Activated T-cell treated with anti-CD3 and anti-CD28 coated beads, Interleukin-2, amount 50 U/mL, for 72 hours (primary cell): ENCODE data around the gene DBNDD1. TPM values are rescaled to one million over a fixed set of nuclear protein-coding genes. Genes with fewer than 3 reads are reported as not detected.

Source experiments
- ATAC-seq, 2 donors: fragments of 150-1000 bp; cut with Tn5 transposase; replicated peaks in 1 of 2; 2 replicates each; pipeline ENCODE4 v1.10.0; 2021; ENCODE audit warnings: moderate library complexity in 2 of 2, mild to moderate bottlenecking in 1 of 2
- DNase-seq, 2 donors: peaks; one replicate each; pipeline ENCODE4 v3.0.0; 2021 to 2022; ENCODE audit warnings: mixed read lengths in 1 of 2
- H3K27ac Mint-ChIP-seq: one replicate; pipeline ENCODE4 v1.8.0; 2022; ENCODE audit warnings: mild to moderate bottlenecking, moderate library complexity, mixed read lengths
- H3K27me3 Mint-ChIP-seq: one replicate; pipeline ENCODE4 v1.8.0; 2022; ENCODE audit warnings: low read depth, mixed read lengths
- H3K36me3 Mint-ChIP-seq, 2 donors: one replicate each; pipeline ENCODE4 v1.8.0; 2022; ENCODE audit warnings: mixed read lengths in 2 of 2, mild to moderate bottlenecking in 1 of 2; ENCODE audit not compliant: insufficient read depth in 2 of 2
- H3K4me1 Mint-ChIP-seq: one replicate; pipeline ENCODE4 v1.8.0; 2022; ENCODE audit warnings: low read depth, mixed read lengths
- H3K4me3 Mint-ChIP-seq, 2 donors: one replicate each; pipeline ENCODE4 v1.8.0; 2022; ENCODE audit warnings: mild to moderate bottlenecking in 2 of 2, mixed read lengths in 2 of 2, moderate library complexity in 2 of 2
- H3K9me3 Mint-ChIP-seq, 2 donors: one replicate each; pipeline ENCODE4 v1.8.0; 2022; ENCODE audit warnings: mixed read lengths in 2 of 2
- total RNA-seq, 2 donors: library from RNA; stranded (reverse); gene quantifications; one replicate each; pipeline ENCODE4 v1.2.3, GENCODE V29; 2022

Gene DBNDD1
- total RNA-seq, 2 donors from 2014 or later: 0.70 to 1.4 TPM

GRCh38 chr16:90031931-90032673 lies 12.8 kb upstream of the DBNDD1 start:
- ATAC-seq (no peak), DNase-seq (no peak)
- Mint-ChIP-seq H3K27me3 (no peaks in the 10 kb centered on the region), H3K4me1 (no peaks in the 10 kb centered on the region), H3K36me3 (peaks cover 10 to 11% of the 10 kb centered on the region in 2 donors), H3K9me3 (peaks cover 4 to 5% of the 10 kb centered on the region in 2 donors), H3K4me3 (peak overlapping the region in 1 of 2 donors; percentile 31), H3K27ac (peak overlapping the region; percentile 62)

- Mint-ChIP-seq H3K9me3 (peaks cover 4 to 5% of the 10 kb centered on the region in 2 donors), H3K4me1 (peaks cover 1% of the 10 kb centered on the region), H3K27me3 (no peaks in the 10 kb centered on the region), H3K27ac (peak overlapping the region; percentile 62), H3K4me3 (no peak overlapping the region), H3K36me3 (peaks cover 10 to 11% of the 10 kb centered on the region in 2 donors)
- ATAC-seq (peak; percentile 41 to 56), DNase-seq (no peak)
These were observed 12.1 kb upstream of the DBNDD1 start for GRCh38 chr16:90031186-90031930.

GRCh38 chr16:90028985-90029384 lies 9.7 kb upstream of the DBNDD1 start:
- no peak for DNase-seq
- Mint-ChIP-seq H3K9me3 (peaks cover 4 to 5% of the 10 kb centered on the region in 2 donors), H3K36me3 (peaks cover 10 to 11% of the 10 kb centered on the region in 2 donors), H3K4me1 (peaks cover 10% of the 10 kb centered on the region), H3K27me3 (no peaks in the 10 kb centered on the region), H3K27ac (no peak overlapping the region), H3K4me3 (no peak overlapping the region)
- no peak for ATAC-seq

GRCh38 chr16:90027611-90028010 lies 8.4 kb upstream of the DBNDD1 start:
- Mint-ChIP-seq H3K4me3 (no peak overlapping the region), H3K4me1 (peaks cover 10% of the 10 kb centered on the region), H3K27me3 (no peaks in the 10 kb centered on the region), H3K27ac (no peak overlapping the region), H3K9me3 (peaks cover 4 to 5% of the 10 kb centered on the region in 2 donors), H3K36me3 (peaks cover 10 to 11% of the 10 kb centered on the region in 2 donors)
- DNase-seq: no peak
- ATAC-seq: no peak

GRCh38 chr16:90026135-90026534 lies 6.9 kb upstream of the DBNDD1 start:
- H3K4me3 Mint-ChIP-seq: no peak overlapping the region
- peaks cover 0 to 2% of the 10 kb centered on the region in 2 donors for H3K9me3 Mint-ChIP-seq
- H3K4me1 Mint-ChIP-seq: peaks cover 18% of the 10 kb centered on the region
- no peaks in the 10 kb centered on the region for H3K27me3 Mint-ChIP-seq
- ATAC-seq (no peak), DNase-seq (no peak)
- peaks cover 0 to 5% of the 10 kb centered on the region in 2 donors for H3K36me3 Mint-ChIP-seq
- H3K27ac Mint-ChIP-seq: no peak overlapping the region

- no peak for ATAC-seq
- DNase-seq: no peak
- Mint-ChIP-seq H3K27me3 (peaks cover 7% of the 10 kb centered on the region), H3K27ac (no peak overlapping the region), H3K4me3 (peak overlapping the region; percentile 78 to 82), H3K4me1 (peaks cover 23% of the 10 kb centered on the region), H3K36me3 (peaks cover 0 to 5% of the 10 kb centered on the region in 2 donors), H3K9me3 (peaks cover 0 to 2% of the 10 kb centered on the region in 2 donors)
These were observed 3.8 kb upstream of the DBNDD1 start for GRCh38 chr16:90023078-90023447.

- DNase-seq (peak; percentile 88 to 91), ATAC-seq (peak; percentile 81 to 90)
- Mint-ChIP-seq H3K27me3 (peaks cover 7% of the 10 kb centered on the region), H3K27ac (no peak overlapping the region), H3K4me3 (peak overlapping the region; percentile 78 to 82), H3K36me3 (peaks cover 0 to 5% of the 10 kb centered on the region in 2 donors), H3K9me3 (peaks cover 0 to 2% of the 10 kb centered on the region in 2 donors), H3K4me1 (peaks cover 23% of the 10 kb centered on the region)
These were observed 3.2 kb upstream of the DBNDD1 start for GRCh38 chr16:90022209-90023077.

GRCh38 chr16:90020838-90021382 lies 1.7 kb upstream of the DBNDD1 start:
- H3K36me3 Mint-ChIP-seq: peaks cover 0 to 5% of the 10 kb centered on the region in 2 donors
- H3K27me3 Mint-ChIP-seq: peaks cover 7% of the 10 kb centered on the region
- DNase-seq: no peak
- H3K27ac Mint-ChIP-seq: no peak overlapping the region
- peaks cover 0 to 2% of the 10 kb centered on the region in 2 donors for H3K9me3 Mint-ChIP-seq
- peak overlapping the region; percentile 2 to 76 for H3K4me3 Mint-ChIP-seq
- peaks cover 18% of the 10 kb centered on the region for H3K4me1 Mint-ChIP-seq
- ATAC-seq: no peak

GRCh38 chr16:90020260-90020837 lies 1.1 kb upstream of the DBNDD1 start:
- no peak for DNase-seq
- Mint-ChIP-seq H3K27me3 (peaks cover 7% of the 10 kb centered on the region), H3K36me3 (peaks cover 0 to 5% of the 10 kb centered on the region in 2 donors), H3K9me3 (peaks cover 0 to 2% of the 10 kb centered on the region in 2 donors), H3K27ac (peak overlapping the region; percentile 57), H3K4me1 (peaks cover 13% of the 10 kb centered on the region), H3K4me3 (peak overlapping the region; percentile 76 to 88)
- ATAC-seq: no peak

GRCh38 chr16:90019543-90020259 lies 445 bp upstream of the DBNDD1 start:
- Mint-ChIP-seq H3K9me3 (peaks cover 0 to 2% of the 10 kb centered on the region in 2 donors), H3K4me1 (peaks cover 13% of the 10 kb centered on the region), H3K27ac (peak overlapping the region; percentile 57), H3K4me3 (peak overlapping the region; percentile 76 to 88), H3K27me3 (peaks cover 7% of the 10 kb centered on the region), H3K36me3 (peaks cover 0 to 5% of the 10 kb centered on the region in 2 donors)
- ATAC-seq: peak; percentile 64 to 66
- peak; percentile 56 to 71 for DNase-seq

GRCh38 chr16:90018297-90018651 lies 982 bp downstream of the DBNDD1 start:
- H3K27ac Mint-ChIP-seq: no peak overlapping the region
- no peak for DNase-seq
- ATAC-seq: no peak
- H3K27me3 Mint-ChIP-seq: peaks cover 7% of the 10 kb centered on the region
- H3K36me3 Mint-ChIP-seq: peaks cover 0 to 5% of the 10 kb centered on the region in 2 donors
- H3K9me3 Mint-ChIP-seq: peaks cover 0 to 2% of the 10 kb centered on the region in 2 donors
- peaks cover 13% of the 10 kb centered on the region for H3K4me1 Mint-ChIP-seq
- H3K4me3 Mint-ChIP-seq: peak overlapping the region; percentile 72 to 76
